Renal cortical epithelial cell (primary cell): ENCODE data around the gene RPL19. TPM values are rescaled to one million over a fixed set of nuclear protein-coding genes. Genes with fewer than 3 reads are reported as not detected.
A peak's percentile ranks its signal among the peaks of the same experiment; 100 is the strongest.
"Not testable (repeated sequence)": the region's sequence is repeated elsewhere in the genome, so short reads cannot be mapped to it uniquely, and the experiment has no call there.

Experiments used
- DNase-seq: peaks from one replicate; pipeline ENCODE4 v3.0.0-alpha.2; 2011; ENCODE audit warnings: low read depth
- total RNA-seq: library from RNA; depleted of rRNA; stranded (reverse); fragments of >200 nt; gene quantifications from 2 replicates; pipeline ENCODE4 v1.2.3, GENCODE V29; 2014

RPL19 gene
- total RNA-seq, result 1,714 and 1,811 TPM in 2 replicates

GRCh38 chr17:39200070-39200879 is at the start of gene RPL19:
RPL19 (plus strand) TSS chr17:39200283; CDS start chr17:39200345, 62 bp downstream.
- DNase-seq, result no peak

- DNase-seq, result no peak
Observed at GRCh38 chr17:39150795-39151149, 49.3 kb upstream of the RPL19 start.

- no peak for DNase-seq
Observed at GRCh38 chr17:39151150-39151942, 48.7 kb upstream of the RPL19 start, which contains the start of gene PLXDC1. PLXDC1 (minus strand) TSS chr17:39151637; CDS start chr17:39151437, 200 bp downstream.

- no peak for DNase-seq
Observed at GRCh38 chr17:39151943-39152818, 47.9 kb upstream of the RPL19 start.

- peak; percentile 77 for DNase-seq
Observed at GRCh38 chr17:39153599-39154051, 46.5 kb upstream of the RPL19 start.

- no peak for DNase-seq
Observed at GRCh38 chr17:39155654-39156053, 44.4 kb upstream of the RPL19 start.

GRCh38 chr17:39156491-39156890 is 43.6 kb upstream of the RPL19 start:
- no peak for DNase-seq

- DNase-seq, result no peak
Observed at GRCh38 chr17:39158623-39159022, 41.5 kb upstream of the RPL19 start.

- no peak for DNase-seq
Observed at GRCh38 chr17:39161962-39162361, 38.1 kb upstream of the RPL19 start.

- DNase-seq, result peak; percentile 48
Observed at GRCh38 chr17:39164675-39165143, 35.4 kb upstream of the RPL19 start.

GRCh38 chr17:39165178-39165840 is 34.8 kb upstream of the RPL19 start:
- no peak for DNase-seq

GRCh38 chr17:39165841-39166349 is 34.2 kb upstream of the RPL19 start, which contains the start of gene ARL5C:
ARL5C (minus strand) TSS chr17:39166161; CDS start chr17:39165760, 401 bp downstream.
- DNase-seq, result no peak

GRCh38 chr17:39166437-39167335 is 33.4 kb upstream of the RPL19 start:
- no peak for DNase-seq

- DNase-seq, result no peak
Observed at GRCh38 chr17:39167476-39167875, 32.6 kb upstream of the RPL19 start.

GRCh38 chr17:39168503-39168902 is 31.6 kb upstream of the RPL19 start:
- not testable (repeated sequence) for DNase-seq

- DNase-seq, result no peak
Observed at GRCh38 chr17:39169101-39169500, 31.0 kb upstream of the RPL19 start.

GRCh38 chr17:39169518-39169917 is 30.6 kb upstream of the RPL19 start:
- DNase-seq, result no peak

GRCh38 chr17:39170109-39170508 is 30.0 kb upstream of the RPL19 start:
- DNase-seq, result no peak

- DNase-seq, result no peak
Observed at GRCh38 chr17:39170558-39170957, 29.5 kb upstream of the RPL19 start.

- no peak for DNase-seq
Observed at GRCh38 chr17:39171933-39172332, 28.1 kb upstream of the RPL19 start.
